Right atrium auricular region (tissue), 2 donors: ENCODE data around the gene URI1. TPM values are rescaled to one million over a fixed set of nuclear protein-coding genes. Genes with fewer than 3 reads are reported as not detected.
A peak's percentile ranks its signal among the peaks of the same experiment; 100 is the strongest.
"Not testable (repeated sequence)": the region's sequence is repeated elsewhere in the genome, so short reads cannot be mapped to it uniquely, and the experiment has no call there.

Experiments
- DNase-seq: peaks from one replicate; pipeline ENCODE4 v3.0.0-alpha.2; 2019; ENCODE audit warnings: low spot score
- H3K27ac ChIP-seq, 2 donors: fragments of 200-600 bp; sonication (generic); 1 replicate in 1 of 2; 2 replicates in 1 of 2; pipeline ENCODE4 v1.5.1; 2016 to 2019
- H3K27me3 ChIP-seq, 2 donors: fragments of 200-600 bp; sonication (generic); one replicate each; pipeline versions ENCODE4 v1.5.1 to v1.6.0; 2017 to 2019
- H3K36me3 ChIP-seq: fragments of 200-600 bp; sonication (generic); one replicate; pipeline ENCODE4 v1.5.1; 2016
- H3K4me1 ChIP-seq, 2 donors: fragments of 200-600 bp; sonication (generic); one replicate each; pipeline versions ENCODE4 v1.5.1 to v1.6.0; 2017 to 2019
- H3K4me3 ChIP-seq, 2 donors: fragments of 200-600 bp; sonication (generic); 1 replicate in 1 of 2; 2 replicates in 1 of 2; pipeline ENCODE4 v1.5.1; 2017 to 2019; ENCODE audit warnings: mild to moderate bottlenecking in 1 of 2, moderate library complexity in 1 of 2
- H3K9me3 ChIP-seq, 2 donors: fragments of 200-600 bp; sonication (generic); one replicate each; pipeline ENCODE4 v1.5.1; 2019
- CTCF ChIP-seq, 2 donors: fragments of 200-600 bp; sonication (generic); IDR thresholded peaks; one replicate each; pipeline ENCODE4 v1.5.1; 2019; ENCODE audit warnings: antibody characterized with exemption in 2 of 2
- total RNA-seq, 2 donors: library from RNA; depleted of rRNA; stranded (reverse); fragments of >200 nt; gene quantifications; one replicate each; pipeline ENCODE4 v1.1.0, GENCODE V29; 2016

URI1 gene
- total RNA-seq, 2 donors from 2014 or later, result 29.3 to 34.7 TPM

GRCh38 chr19:29908963-29909944 is 32.8 kb upstream of the URI1 start:
- no peak for DNase-seq
- no peak for TF ChIP-seq CTCF (IDR thresholded peaks at IDR 0.05)
- no peaks in the 10 kb centered on the region for H3K27me3 ChIP-seq

GRCh38 chr19:29914933-29915332 is 27.1 kb upstream of the URI1 start:
- no peak overlapping the region for H3K4me3 ChIP-seq
- no peaks in the 10 kb centered on the region for H3K9me3 ChIP-seq
- no peaks in the 10 kb centered on the region for H3K27me3 ChIP-seq
- no peaks in the 10 kb centered on the region for H3K36me3 ChIP-seq
- no peak for TF ChIP-seq CTCF (IDR thresholded peaks at IDR 0.05)
- no peaks in the 10 kb centered on the region for H3K4me1 ChIP-seq
- no peak overlapping the region for H3K27ac ChIP-seq
- DNase-seq, result no peak

More at GRCh38 chr19:29908963-29909944, 32.8 kb upstream of the URI1 start:
- Histone ChIP-seq H3K36me3 (no peaks in the 10 kb centered on the region), H3K9me3 (peaks cover 0 to 2% of the 10 kb centered on the region in 2 donors), H3K4me1 (no peaks in the 10 kb centered on the region), H3K4me3 (no peak overlapping the region), H3K27ac (no peak overlapping the region)

- not testable (repeated sequence) for H3K9me3 ChIP-seq, H3K4me3 ChIP-seq, H3K27ac ChIP-seq, H3K27me3 ChIP-seq, DNase-seq, H3K36me3 ChIP-seq, H3K4me1 ChIP-seq
Measured at GRCh38 chr19:29915832-29916231, 26.2 kb upstream of the URI1 start.

- Histone ChIP-seq H3K36me3 (no peaks in the 10 kb centered on the region), H3K27me3 (no peaks in the 10 kb centered on the region), H3K4me3 (no peak overlapping the region), H3K27ac (no peak overlapping the region), H3K4me1 (no peaks in the 10 kb centered on the region), H3K9me3 (no peaks in the 10 kb centered on the region)
- no peak for DNase-seq
- TF ChIP-seq CTCF (IDR thresholded peaks at IDR 0.05), result no peak
Measured at GRCh38 chr19:29917911-29918310, 24.1 kb upstream of the URI1 start.

- TF ChIP-seq CTCF (IDR thresholded peaks at IDR 0.05), result no peak
- Histone ChIP-seq H3K27ac (no peak overlapping the region), H3K27me3 (no peaks in the 10 kb centered on the region), H3K36me3 (no peaks in the 10 kb centered on the region), H3K4me1 (no peaks in the 10 kb centered on the region), H3K9me3 (no peaks in the 10 kb centered on the region), H3K4me3 (no peak overlapping the region)
- DNase-seq, result no peak
Measured at GRCh38 chr19:29918891-29919290, 23.1 kb upstream of the URI1 start.

GRCh38 chr19:29922972-29923371 is 19.1 kb upstream of the URI1 start:
- Histone ChIP-seq H3K27ac (no peak overlapping the region), H3K9me3 (no peaks in the 10 kb centered on the region), H3K4me1 (no peaks in the 10 kb centered on the region), H3K36me3 (no peaks in the 10 kb centered on the region), H3K27me3 (no peaks in the 10 kb centered on the region), H3K4me3 (no peak overlapping the region)
- peak; percentile 48 for DNase-seq
- no peak for TF ChIP-seq CTCF (IDR thresholded peaks at IDR 0.05)
